Natural killer cell (primary cell): ENCODE measurements around the gene SEMA4G. TPM values are rescaled to one million over a fixed set of nuclear protein-coding genes. Genes with fewer than 3 reads are reported as not detected.

Experiments used
- ATAC-seq, 3 donors: fragments of 150-1000 bp in 2 of 3; fragments of 200-7000 bp in 1 of 3; cut with Tn5 transposase; 1 replicate in 1 of 3; 2 replicates in 2 of 3; pipeline ENCODE4 v1.10.0; 2021; ENCODE audit warnings: mild to moderate bottlenecking in 2 of 3, moderate library complexity in 2 of 3
- DNase-seq, 2 donors: peaks; one replicate each; pipeline versions ENCODE4 v3.0.0 to v3.0.0-alpha.2; 2013 to 2021; ENCODE audit warnings: mixed read lengths in 1 of 2
- H3K27ac ChIP-seq: one replicate; pipeline ENCODE4 v1.5.1; 2013; ENCODE audit warnings: mild to moderate bottlenecking, low read length
- H3K27me3 ChIP-seq: one replicate; pipeline ENCODE4 v1.6.1; 2013; ENCODE audit warnings: low read length; ENCODE audit not compliant: control insufficient read depth, insufficient read depth
- H3K36me3 ChIP-seq: one replicate; pipeline ENCODE4 v1.6.1; 2013; ENCODE audit warnings: low read length; ENCODE audit not compliant: control insufficient read depth, insufficient read depth
- H3K4me1 ChIP-seq: one replicate; pipeline ENCODE4 v1.6.1; 2013; ENCODE audit warnings: low read length; ENCODE audit not compliant: control insufficient read depth, insufficient read depth
- H3K4me3 ChIP-seq: one replicate; pipeline ENCODE4 v1.5.1; 2013; ENCODE audit warnings: low read length
- H3K9me3 ChIP-seq: one replicate; pipeline ENCODE4 v1.6.1; 2013; ENCODE audit warnings: low read length; ENCODE audit not compliant: control insufficient read depth, insufficient read depth
- H3K27ac Mint-ChIP-seq, 2 donors: one replicate each; pipeline ENCODE4 v1.8.0; 2022; ENCODE audit warnings: mild to moderate bottlenecking in 2 of 2, mixed read lengths in 2 of 2, moderate library complexity in 1 of 2
- H3K27me3 Mint-ChIP-seq, 2 donors: one replicate each; pipeline ENCODE4 v1.8.0; 2022; ENCODE audit warnings: low read depth in 2 of 2, mixed read lengths in 2 of 2
- H3K36me3 Mint-ChIP-seq: one replicate; pipeline ENCODE4 v1.8.0; 2022; ENCODE audit warnings: mixed read lengths
- H3K4me1 Mint-ChIP-seq, 2 donors: one replicate each; pipeline ENCODE4 v1.8.0; 2022; ENCODE audit warnings: mixed read lengths in 2 of 2
- H3K4me3 Mint-ChIP-seq: one replicate; pipeline ENCODE4 v1.8.0; 2022; ENCODE audit warnings: mild to moderate bottlenecking, moderate library complexity, mixed read lengths
- H3K9me3 Mint-ChIP-seq, 2 donors: one replicate each; pipeline ENCODE4 v1.8.0; 2022; ENCODE audit warnings: mixed read lengths in 2 of 2
- CTCF ChIP-seq: fragments of 200-600 bp; IDR thresholded peaks from one replicate; pipeline ENCODE4 v1.8.0; 2022; ENCODE audit warnings: antibody characterized with exemption
- WGBS: methylation state at CpG from one replicate; pipeline ENCODE4 v1.1.7; 2013; ENCODE audit warnings: missing lambda C conversion rate; ENCODE audit not compliant: insufficient coverage; 5-methylcytosine and 5-hydroxymethylcytosine counted together
- intact Hi-C: fragments of 100-400 bp; cut with micrococcal nuclease; formaldehyde crosslinking; loops from one replicate; pipeline ENCODE4 v1.14.2; 2022
- total RNA-seq, 4 donors: library from RNA; stranded (reverse); fragments of 120-200 nt in 1 of 4; gene quantifications; one replicate each; pipeline versions ENCODE4 v1.2.3 to v1.2.4, GENCODE V29; 2013 to 2022

The SEMA4G gene
- total RNA-seq, 3 donors from 2014 or later (not counting 1 experiment from before 2014, with no cell fraction given): 0.53 to 1.7 TPM; not detected in 1

- no peak for TF ChIP-seq CTCF
- no peak overlapping the region for H3K27ac ChIP-seq
- WGBS: 96% methylated on average over 24 of the region's 24 CpGs
- H3K36me3 Mint-ChIP-seq: peaks cover 8% of the 10 kb centered on the region
- H3K27me3 ChIP-seq: no peaks in the 10 kb centered on the region
- intact Hi-C loops: no loop called here
- H3K4me1 Mint-ChIP-seq: peaks cover 10 to 26% of the 10 kb centered on the region in 2 donors
- DNase-seq: peak in 1 of 2 donors; percentile 11
- peaks cover 15% of the 10 kb centered on the region for H3K36me3 ChIP-seq
- no peaks in the 10 kb centered on the region for H3K27me3 Mint-ChIP-seq
- no peaks in the 10 kb centered on the region for H3K9me3 ChIP-seq
- H3K9me3 Mint-ChIP-seq: peaks cover 0 to 3% of the 10 kb centered on the region in 2 donors
- no peak overlapping the region for H3K4me3 ChIP-seq
- H3K4me1 ChIP-seq: peaks cover 18% of the 10 kb centered on the region
- H3K27ac Mint-ChIP-seq: no peak overlapping the region
- H3K4me3 Mint-ChIP-seq: no peak overlapping the region
- ATAC-seq: no peak
These were observed 13.9 kb downstream of the SEMA4G start for GRCh38 chr10:100982916-100983830.

GRCh38 chr10:100983868-100984671 lies 14.8 kb downstream of the SEMA4G start:
- TF ChIP-seq CTCF: no peak
- H3K27me3 ChIP-seq: no peaks in the 10 kb centered on the region
- peak overlapping the region in 1 of 2 donors; percentile 29 for H3K27ac Mint-ChIP-seq
- H3K4me1 ChIP-seq: peaks cover 23% of the 10 kb centered on the region
- 96% methylated on average over 13 of the region's 13 CpGs for WGBS
- H3K4me3 Mint-ChIP-seq: no peak overlapping the region
- H3K36me3 ChIP-seq: peaks cover 15% of the 10 kb centered on the region
- H3K27me3 Mint-ChIP-seq: no peaks in the 10 kb centered on the region
- DNase-seq (peak in 1 of 2 donors; percentile 6), ATAC-seq (no peak)
- intact Hi-C loops: no loop called here
- H3K9me3 Mint-ChIP-seq: peaks cover 0 to 3% of the 10 kb centered on the region in 2 donors
- H3K9me3 ChIP-seq: no peaks in the 10 kb centered on the region
- H3K4me1 Mint-ChIP-seq: peaks cover 10 to 26% of the 10 kb centered on the region in 2 donors
- H3K4me3 ChIP-seq: no peak overlapping the region
- no peak overlapping the region for H3K27ac ChIP-seq
- H3K36me3 Mint-ChIP-seq: peaks cover 8% of the 10 kb centered on the region

- Histone ChIP-seq H3K27ac (no peak overlapping the region), H3K27me3 (no peaks in the 10 kb centered on the region), H3K4me1 (peaks cover 23% of the 10 kb centered on the region), H3K4me3 (no peak overlapping the region), H3K9me3 (no peaks in the 10 kb centered on the region), H3K36me3 (peaks cover 16% of the 10 kb centered on the region)
- ATAC-seq (no peak), DNase-seq (no peak)
- Mint-ChIP-seq H3K4me3 (peak overlapping the region; percentile 50), H3K9me3 (peaks cover 0 to 3% of the 10 kb centered on the region in 2 donors), H3K27ac (peak overlapping the region in 1 of 2 donors; percentile 29), H3K4me1 (peaks cover 10 to 26% of the 10 kb centered on the region in 2 donors), H3K27me3 (no peaks in the 10 kb centered on the region), H3K36me3 (peaks cover 8% of the 10 kb centered on the region)
- intact Hi-C loops: no loop called here
- TF ChIP-seq CTCF: no peak
- 93% methylated on average over 2 of the region's 2 CpGs for WGBS
These were observed 15.4 kb downstream of the SEMA4G start for GRCh38 chr10:100984672-100985177.
